HEK293 (cell line): Measurements from ENCODE around the gene WWOX.

Experiments
- CTCF ChIA-PET: fragments of 350-600 bp; formaldehyde crosslinking; extraction: SDS; loops from one replicate; lab custom pipeline; 2021; ENCODE audit warnings: antibody characterized with exemption; lab: Yijun Ruan, JAX
- POLR2A ChIA-PET: fragments of 300-600 bp; formaldehyde crosslinking; extraction: SDS; loops from one replicate; lab custom pipeline; 2020; ENCODE audit warnings: antibody characterized with exemption, inconsistent platforms; lab: Yijun Ruan, JAX
- H3K27ac ChIP-seq: fragments of 200-500 bp; sonication (Bioruptor generic); 2 replicates; pipeline ENCODE4 v1.5.1; 2014; ENCODE audit warnings: low read depth, low read length, control low read depth, inconsistent platforms; ENCODE audit errors: extremely low read depth
- H3K36me3 ChIP-seq, 2 experiments: fragments of 200-500 bp in 1 of 2; sonication (Bioruptor generic) in 1 of 2; 1 replicate in 1 of 2; 2 replicates in 1 of 2; pipeline ENCODE4 v1.5.1; 2014 to 2017; ENCODE audit warnings: inconsistent platforms in 2 of 2, low read length in 2 of 2; ENCODE audit not compliant: control insufficient read depth in 2 of 2, insufficient read depth in 1 of 2
- H3K4me1 ChIP-seq: fragments of 200-500 bp; sonication (Bioruptor generic); 2 replicates; pipeline ENCODE4 v1.5.1; 2014; ENCODE audit warnings: mild to moderate bottlenecking, low read length, inconsistent platforms; ENCODE audit not compliant: control insufficient read depth, insufficient read depth
- H3K4me3 ChIP-seq: 2 replicates; pipeline ENCODE4 v1.5.1; 2011; ENCODE audit warnings: low read depth, mild to moderate bottlenecking, control low read depth, low read length, moderate library complexity
- H3K9me3 ChIP-seq: fragments of 200-500 bp; sonication (Bioruptor generic); 2 replicates; pipeline ENCODE4 v1.5.1; 2014; ENCODE audit warnings: low read depth, low read length, inconsistent platforms; ENCODE audit not compliant: control insufficient read depth, insufficient read depth
- KLF9 ChIP-seq: fragments of 450-650 bp; formaldehyde crosslinking; IDR thresholded peaks from 2 replicates; pipeline ENCODE4 v1.5.1; 2016; ENCODE audit warnings: missing biosample characterization, missing genetic modification characterization, low read depth
- OSR2 ChIP-seq: fragments of 450-650 bp; formaldehyde crosslinking; IDR thresholded peaks from 2 replicates; pipeline ENCODE4 v1.5.1; 2016; ENCODE audit warnings: missing biosample characterization, missing genetic modification characterization
- PRDM2 ChIP-seq: fragments of 450-650 bp; formaldehyde crosslinking; IDR thresholded peaks from 2 replicates; pipeline ENCODE4 v1.5.1; 2016; ENCODE audit warnings: missing biosample characterization, missing genetic modification characterization, borderline replicate concordance
- ZBTB44 ChIP-seq: fragments of 450-650 bp; IDR thresholded peaks from 2 replicates; pipeline ENCODE4 v1.5.1; 2018; ENCODE audit warnings: missing biosample characterization, mild to moderate bottlenecking, missing genetic modification characterization
- ZFHX2 ChIP-seq: fragments of 450-650 bp; formaldehyde crosslinking; conservative IDR thresholded peaks from 2 replicates; pipeline ENCODE4 v1.5.1; 2016; ENCODE audit warnings: missing biosample characterization, missing genetic modification characterization
- ZNF596 ChIP-seq: fragments of 450-650 bp; IDR thresholded peaks from 2 replicates; pipeline ENCODE4 v1.5.0; 2018; ENCODE audit warnings: missing biosample characterization, mild to moderate bottlenecking, missing genetic modification characterization, moderate library complexity
- ZNF623 ChIP-seq: fragments of 450-650 bp; formaldehyde crosslinking; IDR thresholded peaks from 2 replicates; pipeline ENCODE4 v1.5.1; 2016; ENCODE audit warnings: missing biosample characterization, missing genetic modification characterization
- ZNF692 ChIP-seq: fragments of 450-650 bp; formaldehyde crosslinking; IDR thresholded peaks from 2 replicates; pipeline ENCODE4 v1.5.1; 2016; ENCODE audit warnings: missing biosample characterization, missing genetic modification characterization
- ZNF747 ChIP-seq: fragments of 450-650 bp; formaldehyde crosslinking; IDR thresholded peaks from 2 replicates; pipeline ENCODE4 v1.5.1; 2016; ENCODE audit warnings: missing biosample characterization, missing genetic modification characterization
- ZNF76 ChIP-seq: fragments of 450-650 bp; formaldehyde crosslinking; IDR thresholded peaks from 2 replicates; pipeline ENCODE4; 2016; ENCODE audit warnings: low read depth, missing biosample characterization, missing genetic modification characterization, borderline replicate concordance
- ZXDB ChIP-seq: fragments of 450-650 bp; formaldehyde crosslinking; IDR thresholded peaks from 2 replicates; pipeline ENCODE4 v1.5.1; 2016; ENCODE audit warnings: missing biosample characterization, missing genetic modification characterization
- TF ChIP-seq, protein P1 (sequence below): fragments of 450-650 bp; formaldehyde crosslinking; IDR thresholded peaks from 2 replicates; pipeline ENCODE4 v1.5.1; 2016; ENCODE audit warnings: missing biosample characterization, missing genetic modification characterization
- TF ChIP-seq, protein P2 (sequence below): fragments of 450-650 bp; formaldehyde crosslinking; IDR thresholded peaks from 2 replicates; pipeline ENCODE4 v1.5.1; 2017; ENCODE audit warnings: missing biosample characterization, mild to moderate bottlenecking, missing genetic modification characterization, moderate library complexity

The WWOX gene

GRCh38 chr16:78969721-78970120, 870.3 kb downstream of the WWOX start:
- H3K9me3 ChIP-seq: no peaks in the 10 kb centered on the region
- ChIA-PET POLR2A (interaction anchor here (0.6 kb wide), 1 partner anchor 837 kb away, joined by 4 read pairs; no protein-coding TSS in a partner anchor), CTCF (interaction anchor here (1.0 kb wide), 1 partner anchor 533 kb away, joined by 3 read pairs; no protein-coding TSS in a partner anchor)
- no peak overlapping the region for H3K4me3 ChIP-seq
- peaks cover 5% of the 10 kb centered on the region; the same call in 1 of the 2 replicates for H3K4me1 ChIP-seq
- TF ChIP-seq ZNF692 (tag by site-specific recombination) (no peak), KLF9 (no peak), ZFHX2 (tag by site-specific recombination) (no peak), ZXDB (tag by site-specific recombination) (no peak), ZNF747 (tag by site-specific recombination) (no peak), PRDM2 (tag by site-specific recombination) (no peak), OSR2 (tag by site-specific recombination) (no peak), ZNF76 (tag by site-specific recombination) (no peak), ZNF623 (tag by site-specific recombination) (no peak), ZBTB44 (tag by site-specific recombination) (no peak), ZNF596 (tag by site-specific recombination) (no peak)
- TF ChIP-seq, protein P1, sequence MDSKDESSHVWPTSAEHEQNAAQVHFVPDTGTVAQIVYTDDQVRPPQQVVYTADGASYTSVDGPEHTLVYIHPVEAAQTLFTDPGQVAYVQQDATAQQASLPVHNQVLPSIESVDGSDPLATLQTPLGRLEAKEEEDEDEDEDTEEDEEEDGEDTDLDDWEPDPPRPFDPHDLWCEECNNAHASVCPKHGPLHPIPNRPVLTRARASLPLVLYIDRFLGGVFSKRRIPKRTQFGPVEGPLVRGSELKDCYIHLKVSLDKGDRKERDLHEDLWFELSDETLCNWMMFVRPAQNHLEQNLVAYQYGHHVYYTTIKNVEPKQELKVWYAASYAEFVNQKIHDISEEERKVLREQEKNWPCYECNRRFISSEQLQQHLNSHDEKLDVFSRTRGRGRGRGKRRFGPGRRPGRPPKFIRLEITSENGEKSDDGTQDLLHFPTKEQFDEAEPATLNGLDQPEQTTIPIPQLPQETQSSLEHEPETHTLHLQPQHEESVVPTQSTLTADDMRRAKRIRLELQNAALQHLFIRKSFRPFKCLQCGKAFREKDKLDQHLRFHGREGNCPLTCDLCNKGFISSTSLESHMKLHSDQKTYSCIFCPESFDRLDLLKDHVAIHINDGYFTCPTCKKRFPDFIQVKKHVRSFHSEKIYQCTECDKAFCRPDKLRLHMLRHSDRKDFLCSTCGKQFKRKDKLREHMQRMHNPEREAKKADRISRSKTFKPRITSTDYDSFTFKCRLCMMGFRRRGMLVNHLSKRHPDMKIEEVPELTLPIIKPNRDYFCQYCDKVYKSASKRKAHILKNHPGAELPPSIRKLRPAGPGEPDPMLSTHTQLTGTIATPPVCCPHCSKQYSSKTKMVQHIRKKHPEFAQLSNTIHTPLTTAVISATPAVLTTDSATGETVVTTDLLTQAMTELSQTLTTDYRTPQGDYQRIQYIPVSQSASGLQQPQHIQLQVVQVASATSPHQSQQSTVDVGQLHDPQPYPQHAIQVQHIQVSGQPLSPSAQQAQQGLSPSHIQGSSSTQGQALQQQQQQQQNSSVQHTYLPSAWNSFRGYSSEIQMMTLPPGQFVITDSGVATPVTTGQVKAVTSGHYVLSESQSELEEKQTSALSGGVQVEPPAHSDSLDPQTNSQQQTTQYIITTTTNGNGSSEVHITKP (tag by site-specific recombination): no peak
- TF ChIP-seq, protein P2, sequence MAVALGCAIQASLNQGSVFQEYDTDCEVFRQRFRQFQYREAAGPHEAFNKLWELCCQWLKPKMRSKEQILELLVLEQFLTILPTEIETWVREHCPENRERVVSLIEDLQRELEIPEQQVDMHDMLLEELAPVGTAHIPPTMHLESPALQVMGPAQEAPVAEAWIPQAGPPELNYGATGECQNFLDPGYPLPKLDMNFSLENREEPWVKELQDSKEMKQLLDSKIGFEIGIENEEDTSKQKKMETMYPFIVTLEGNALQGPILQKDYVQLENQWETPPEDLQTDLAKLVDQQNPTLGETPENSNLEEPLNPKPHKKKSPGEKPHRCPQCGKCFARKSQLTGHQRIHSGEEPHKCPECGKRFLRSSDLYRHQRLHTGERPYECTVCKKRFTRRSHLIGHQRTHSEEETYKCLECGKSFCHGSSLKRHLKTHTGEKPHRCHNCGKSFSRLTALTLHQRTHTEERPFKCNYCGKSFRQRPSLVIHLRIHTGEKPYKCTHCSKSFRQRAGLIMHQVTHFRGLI: no peak
- no peak overlapping the region for H3K27ac ChIP-seq
- no peaks in the 10 kb centered on the region for H3K36me3 ChIP-seq
